Prostate gland (tissue), 2 donors: ENCODE data around the gene GLIS1.

Experiments
- CTCF ChIP-seq, 4 experiments: fragments of 200-600 bp in 2 of 4; fragments of 450-650 bp in 2 of 4; sonication (generic) in 2 of 4; IDR thresholded peaks; 1 replicate in 3 of 4; 2 replicates in 1 of 4; pipeline ENCODE4 v1.5.1; 2016 to 2019; ENCODE audit warnings: antibody characterized with exemption in 4 of 4, mild to moderate bottlenecking in 2 of 4, moderate library complexity in 2 of 4
- POLR2A ChIP-seq: fragments of 450-650 bp; IDR thresholded peaks from one replicate; pipeline ENCODE4 v1.6.1; 2016; ENCODE audit warnings: antibody characterized with exemption, mild to moderate bottlenecking

- TF ChIP-seq CTCF (IDR thresholded peaks at IDR 0.05): no peak
- TF ChIP-seq POLR2A: no peak
Observed at GRCh38 chr1:53560581-53561502, 178.1 kb downstream of the GLIS1 start.
